ENCODE results near the gene ITPKC. TPM values are rescaled to one million over a fixed set of nuclear protein-coding genes. Genes with fewer than 3 reads are reported as not detected.

ITPKC gene
- total and polyA plus RNA-seq, 2 experiments from 2014 or later = 5.3 to 12.6 TPM

DNA sequence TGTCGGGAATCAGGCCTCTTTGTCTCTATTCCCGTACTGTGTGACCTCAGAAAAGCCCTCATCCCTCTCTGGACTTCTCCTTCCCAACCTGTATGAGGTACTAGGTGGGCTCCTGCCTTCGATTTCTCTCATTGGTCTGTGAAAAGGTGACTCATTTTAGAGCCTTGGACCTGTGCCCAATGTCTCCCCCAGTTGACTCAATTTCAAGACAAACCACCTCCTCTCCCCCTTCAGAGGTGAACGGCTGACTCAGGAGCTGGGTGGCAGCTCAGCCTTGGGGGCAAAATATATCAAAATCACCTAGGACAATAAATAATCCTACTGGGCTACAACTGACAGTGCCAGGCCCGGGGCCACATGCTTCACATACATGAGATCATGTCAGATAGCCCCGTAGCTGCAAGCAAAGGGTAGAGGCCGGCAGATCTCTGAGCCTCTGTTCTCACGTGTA, 856 bp upstream of the ITPKC start (continued):
- TF ChIP-seq, protein P1, sequence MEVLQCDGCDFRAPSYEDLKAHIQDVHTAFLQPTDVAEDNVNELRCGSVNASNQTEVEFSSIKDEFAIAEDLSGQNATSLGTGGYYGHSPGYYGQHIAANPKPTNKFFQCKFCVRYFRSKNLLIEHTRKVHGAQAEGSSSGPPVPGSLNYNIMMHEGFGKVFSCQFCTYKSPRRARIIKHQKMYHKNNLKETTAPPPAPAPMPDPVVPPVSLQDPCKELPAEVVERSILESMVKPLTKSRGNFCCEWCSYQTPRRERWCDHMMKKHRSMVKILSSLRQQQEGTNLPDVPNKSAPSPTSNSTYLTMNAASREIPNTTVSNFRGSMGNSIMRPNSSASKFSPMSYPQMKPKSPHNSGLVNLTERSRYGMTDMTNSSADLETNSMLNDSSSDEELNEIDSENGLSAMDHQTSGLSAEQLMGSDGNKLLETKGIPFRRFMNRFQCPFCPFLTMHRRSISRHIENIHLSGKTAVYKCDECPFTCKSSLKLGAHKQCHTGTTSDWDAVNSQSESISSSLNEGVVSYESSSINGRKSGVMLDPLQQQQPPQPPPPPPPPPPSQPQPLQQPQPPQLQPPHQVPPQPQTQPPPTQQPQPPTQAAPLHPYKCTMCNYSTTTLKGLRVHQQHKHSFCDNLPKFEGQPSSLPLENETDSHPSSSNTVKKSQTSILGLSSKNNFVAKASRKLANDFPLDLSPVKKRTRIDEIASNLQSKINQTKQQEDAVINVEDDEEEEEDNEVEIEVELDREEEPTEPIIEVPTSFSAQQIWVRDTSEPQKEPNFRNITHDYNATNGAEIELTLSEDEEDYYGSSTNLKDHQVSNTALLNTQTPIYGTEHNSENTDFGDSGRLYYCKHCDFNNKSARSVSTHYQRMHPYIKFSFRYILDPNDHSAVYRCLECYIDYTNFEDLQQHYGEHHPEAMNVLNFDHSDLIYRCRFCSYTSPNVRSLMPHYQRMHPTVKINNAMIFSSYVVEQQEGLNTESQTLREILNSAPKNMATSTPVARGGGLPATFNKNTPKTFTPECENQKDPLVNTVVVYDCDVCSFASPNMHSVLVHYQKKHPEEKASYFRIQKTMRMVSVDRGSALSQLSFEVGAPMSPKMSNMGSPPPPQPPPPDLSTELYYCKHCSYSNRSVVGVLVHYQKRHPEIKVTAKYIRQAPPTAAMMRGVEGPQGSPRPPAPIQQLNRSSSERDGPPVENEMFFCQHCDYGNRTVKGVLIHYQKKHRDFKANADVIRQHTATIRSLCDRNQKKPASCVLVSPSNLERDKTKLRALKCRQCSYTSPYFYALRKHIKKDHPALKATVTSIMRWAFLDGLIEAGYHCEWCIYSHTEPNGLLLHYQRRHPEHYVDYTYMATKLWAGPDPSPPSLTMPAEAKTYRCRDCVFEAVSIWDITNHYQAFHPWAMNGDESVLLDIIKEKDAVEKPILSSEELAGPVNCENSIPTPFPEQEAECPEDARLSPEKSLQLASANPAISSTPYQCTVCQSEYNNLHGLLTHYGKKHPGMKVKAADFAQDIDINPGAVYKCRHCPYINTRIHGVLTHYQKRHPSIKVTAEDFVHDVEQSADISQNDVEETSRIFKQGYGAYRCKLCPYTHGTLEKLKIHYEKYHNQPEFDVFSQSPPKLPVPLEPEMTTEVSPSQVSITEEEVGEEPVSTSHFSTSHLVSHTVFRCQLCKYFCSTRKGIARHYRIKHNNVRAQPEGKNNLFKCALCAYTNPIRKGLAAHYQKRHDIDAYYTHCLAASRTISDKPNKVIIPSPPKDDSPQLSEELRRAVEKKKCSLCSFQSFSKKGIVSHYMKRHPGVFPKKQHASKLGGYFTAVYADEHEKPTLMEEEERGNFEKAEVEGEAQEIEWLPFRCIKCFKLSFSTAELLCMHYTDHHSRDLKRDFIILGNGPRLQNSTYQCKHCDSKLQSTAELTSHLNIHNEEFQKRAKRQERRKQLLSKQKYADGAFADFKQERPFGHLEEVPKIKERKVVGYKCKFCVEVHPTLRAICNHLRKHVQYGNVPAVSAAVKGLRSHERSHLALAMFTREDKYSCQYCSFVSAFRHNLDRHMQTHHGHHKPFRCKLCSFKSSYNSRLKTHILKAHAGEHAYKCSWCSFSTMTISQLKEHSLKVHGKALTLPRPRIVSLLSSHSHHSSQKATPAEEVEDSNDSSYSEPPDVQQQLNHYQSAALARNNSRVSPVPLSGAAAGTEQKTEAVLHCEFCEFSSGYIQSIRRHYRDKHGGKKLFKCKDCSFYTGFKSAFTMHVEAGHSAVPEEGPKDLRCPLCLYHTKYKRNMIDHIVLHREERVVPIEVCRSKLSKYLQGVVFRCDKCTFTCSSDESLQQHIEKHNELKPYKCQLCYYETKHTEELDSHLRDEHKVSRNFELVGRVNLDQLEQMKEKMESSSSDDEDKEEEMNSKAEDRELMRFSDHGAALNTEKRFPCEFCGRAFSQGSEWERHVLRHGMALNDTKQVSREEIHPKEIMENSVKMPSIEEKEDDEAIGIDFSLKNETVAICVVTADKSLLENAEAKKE (CRISPR knock-in tag; IDR thresholded peaks at IDR 0.05) = no peak
- TF ChIP-seq CREB1 (CRISPR knock-in tag; IDR thresholded peaks at IDR 0.05; ENCODE audit: low read depth) = no peak
- no peak for TF ChIP-seq JUNB (IDR thresholded peaks at IDR 0.05; ENCODE audit: unreplicated experiment)
- no peak for TF ChIP-seq STAT1 (IDR thresholded peaks at IDR 0.05; ENCODE audit: unreplicated experiment)

DNA sequence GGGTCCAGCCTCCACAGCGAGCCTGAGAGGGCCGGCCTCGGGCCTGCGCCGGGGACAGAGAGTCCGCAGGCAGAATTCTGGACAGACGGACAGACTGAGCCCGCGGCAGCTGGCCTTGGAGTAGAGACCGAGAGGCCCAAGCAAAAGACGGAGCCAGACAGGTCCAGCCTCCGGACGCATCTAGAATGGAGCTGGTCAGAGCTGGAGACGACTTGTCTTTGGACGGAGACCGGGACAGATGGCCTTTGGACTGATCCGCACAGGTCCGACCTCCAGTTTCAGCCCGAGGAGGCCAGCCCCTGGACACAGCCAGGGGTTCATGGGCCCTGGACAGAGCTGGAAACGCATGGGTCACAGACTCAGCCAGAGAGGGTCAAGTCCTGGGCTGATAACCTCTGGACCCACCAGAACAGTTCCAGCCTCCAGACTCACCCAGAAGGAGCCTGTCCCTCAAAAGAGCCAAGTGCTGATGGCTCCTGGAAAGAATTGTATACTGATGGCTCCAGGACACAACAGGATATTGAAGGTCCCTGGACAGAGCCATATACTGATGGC, 490 bp downstream of the ITPKC start:
- Histone ChIP-seq H4K20me1 (replicated peaks; ENCODE audit: insufficient read depth) (peaks cover 10% of the 10 kb centered on the region; the same call in 1 of the 2 replicates), H3K4me2 (peak overlapping the region; percentile 96), H3K9me2 (ENCODE audit: insufficient read depth) (no peaks in the 10 kb centered on the region), H3F3A (replicated peaks; ENCODE audit: low read depth) (peaks cover 15% of the 10 kb centered on the region; the same call in 1 of the 2 replicates), H3K36me3 (ENCODE audit: insufficient read depth) (peaks cover 6% of the 10 kb centered on the region; the same call in 1 of the 2 replicates), H3K4me1 (ENCODE audit: insufficient read depth) (peaks cover 22% of the 10 kb centered on the region), H3K4me3 (peak overlapping the region; percentile 99), H2AFZ (peak overlapping the region; percentile 78), H3K27me3 (ENCODE audit: insufficient read depth) (no peaks in the 10 kb centered on the region), H3K27ac (ENCODE audit: low read depth) (peak overlapping the region; percentile 83; the same call in 1 of the 2 replicates), H3K79me2 (replicated peaks; ENCODE audit: insufficient read depth) (peaks cover 38% of the 10 kb centered on the region)
- H3K4me1 Mint-ChIP-seq = peaks cover 25% of the 10 kb centered on the region
- no peak for DNase-seq (ENCODE audit: low spot score)
- peaks cover 20% of the 10 kb centered on the region for H3K36me3 Mint-ChIP-seq (ENCODE audit: low read depth)
- peak overlapping the region; percentile 79 for H3K4me3 Mint-ChIP-seq
- no peaks in the 10 kb centered on the region for H3K9me3 Mint-ChIP-seq
- H3K27ac Mint-ChIP-seq = peak overlapping the region; percentile 83; the same call in 1 of the 2 replicates
- ATAC-seq = no peak
- H3K27me3 Mint-ChIP-seq (ENCODE audit: insufficient read depth, low read depth, poor library complexity) = peaks cover 10% of the 10 kb centered on the region
- no peak for TF ChIP-seq CREB1 (CRISPR knock-in tag; IDR thresholded peaks at IDR 0.05; ENCODE audit: low read depth)
- no peak for TF ChIP-seq STAT1 (IDR thresholded peaks at IDR 0.05; ENCODE audit: unreplicated experiment)
- TF ChIP-seq ZNF114 (CRISPR knock-in tag; IDR thresholded peaks at IDR 0.05) = no peak
- TF ChIP-seq, protein P1 (CRISPR knock-in tag; IDR thresholded peaks at IDR 0.05) = no peak
- no peak for TF ChIP-seq EZH2phosphoT487 (IDR thresholded peaks at IDR 0.05; ENCODE audit: unreplicated experiment)
- TF ChIP-seq NANOG (IDR thresholded peaks at IDR 0.05; ENCODE audit: borderline replicate concordance) = no peak
- TF ChIP-seq JUNB (IDR thresholded peaks at IDR 0.05; ENCODE audit: unreplicated experiment) = no peak
- no peak for TF ChIP-seq EZH2 (IDR thresholded peaks at IDR 0.05; ENCODE audit: low read depth, unreplicated experiment)

Measured in GM23338 (cell line).